Panc1 (cell line): ENCODE data around the gene ARMS2. TPM values are rescaled to one million over a fixed set of nuclear protein-coding genes. Genes with fewer than 3 reads are reported as not detected.

Experiments
- ATAC-seq: fragments of 200-7000 bp; cut with Tn5 transposase; 2 replicates; pipeline ENCODE4 v1.9.1; 2020; ENCODE audit warnings: mild to moderate bottlenecking, moderate library complexity
- BruUV-seq: library from RNA; stranded (reverse); fragments of 400-500 nt; replicated peaks from 2 replicates; lab custom pipeline; 2021; lab: Mats Ljungman, UMichigan
- CTCF ChIA-PET: fragments of 300-600 bp; sonication (Branson Sonifier 250); formaldehyde crosslinking; loops from one replicate; lab custom pipeline; 2022; ENCODE audit warnings: antibody characterized with exemption; lab: Charles Lee
- POLR2A ChIA-PET: fragments of 300-600 bp; sonication (Branson Sonifier 250); formaldehyde crosslinking; loops from one replicate; lab custom pipeline; 2022; ENCODE audit warnings: antibody characterized with exemption; lab: Charles Lee
- DNase-seq: peaks from one replicate; pipeline ENCODE4 v3.0.0-alpha.2; 2010; ENCODE audit warnings: low read depth, low spot score
- H3K27ac ChIP-seq: 2 replicates; pipeline ENCODE4 v1.5.1; 2011; ENCODE audit warnings: mild to moderate bottlenecking, low read length, inconsistent platforms
- H3K27me3 ChIP-seq: fragments of 200-500 bp; sonication (Bioruptor generic); 2 replicates; pipeline ENCODE4 v1.6.0; 2014; ENCODE audit warnings: low read length, inconsistent platforms; ENCODE audit not compliant: control insufficient read depth, insufficient read depth
- H3K36me3 ChIP-seq: fragments of 200-500 bp; sonication (Bioruptor generic); 2 replicates; pipeline ENCODE4 v1.5.1; 2014; ENCODE audit warnings: inconsistent platforms, mild to moderate bottlenecking, low read length, moderate library complexity; ENCODE audit not compliant: control insufficient read depth, insufficient read depth
- H3K4me1 ChIP-seq: 2 replicates; pipeline ENCODE4 v1.5.1; 2011; ENCODE audit warnings: inconsistent platforms, mild to moderate bottlenecking, low read length, moderate library complexity; ENCODE audit not compliant: control insufficient read depth, insufficient read depth
- H3K4me3 ChIP-seq, 2 experiments: 2 replicates each; pipeline ENCODE4 v1.5.1; 2011 to 2012; ENCODE audit warnings: low read depth in 2 of 2, low read length in 2 of 2, mild to moderate bottlenecking in 2 of 2, inconsistent platforms in 1 of 2, moderate library complexity in 1 of 2
- H3K9me3 ChIP-seq: fragments of 200-500 bp; sonication (Bioruptor generic); 2 replicates; pipeline ENCODE4 v1.5.1; 2014; ENCODE audit warnings: low read depth, mild to moderate bottlenecking, inconsistent platforms, low read length, moderate library complexity; ENCODE audit not compliant: control insufficient read depth, insufficient read depth
- POLR2AphosphoS5 ChIP-seq: IDR thresholded peaks from 2 replicates; pipeline ENCODE4 v1.6.1; 2012; ENCODE audit warnings: mild to moderate bottlenecking, low read depth, low read length, moderate library complexity
- SIN3A ChIP-seq: IDR thresholded peaks from 2 replicates; pipeline ENCODE4 v1.6.1; 2012; ENCODE audit warnings: low read depth, mild to moderate bottlenecking, low read length, moderate library complexity, borderline replicate concordance; ENCODE audit not compliant: insufficient read depth
- TCF7L2 ChIP-seq: IDR thresholded peaks from 2 replicates; pipeline ENCODE4 v1.6.1; 2011; ENCODE audit warnings: mild to moderate bottlenecking, low read depth, low read length, inconsistent platforms
- in situ Hi-C: cut with HindIII; loops from 2 replicates; pipeline ENCODE4 v1.10.0; 2016; ENCODE audit warnings: low sequenced_read_pairs, low pct_unique_long_range_greater_than_20kb
- intact Hi-C: fragments of 100-400 bp; cut with micrococcal nuclease; formaldehyde crosslinking; loops from one replicate; pipeline ENCODE4 v1.10.0; 2022; ENCODE audit not compliant: unreplicated experiment
- total RNA-seq: library from RNA; stranded (reverse); gene quantifications from one replicate; pipeline ENCODE4 v1.2.1, GENCODE V29; 2021; ENCODE audit not compliant: unreplicated experiment
- TF ChIP-seq, protein P1 (sequence below), 2 experiments: IDR thresholded peaks; 2 replicates each; pipeline ENCODE4 v1.6.1; 2011 to 2012; ENCODE audit warnings: low read depth in 2 of 2, control low read depth in 1 of 2, low read length in 1 of 2, mild to moderate bottlenecking in 1 of 2, moderate library complexity in 1 of 2; ENCODE audit not compliant: insufficient read depth in 1 of 2
- TF ChIP-seq, protein P2 (sequence below): fragments of 450-650 bp; IDR thresholded peaks from 2 replicates; pipeline ENCODE4 v1.5.1; 2017; ENCODE audit warnings: mild to moderate bottlenecking

Gene ARMS2
- total RNA-seq, 1 experiment from 2014 or later = not detected

DNA sequence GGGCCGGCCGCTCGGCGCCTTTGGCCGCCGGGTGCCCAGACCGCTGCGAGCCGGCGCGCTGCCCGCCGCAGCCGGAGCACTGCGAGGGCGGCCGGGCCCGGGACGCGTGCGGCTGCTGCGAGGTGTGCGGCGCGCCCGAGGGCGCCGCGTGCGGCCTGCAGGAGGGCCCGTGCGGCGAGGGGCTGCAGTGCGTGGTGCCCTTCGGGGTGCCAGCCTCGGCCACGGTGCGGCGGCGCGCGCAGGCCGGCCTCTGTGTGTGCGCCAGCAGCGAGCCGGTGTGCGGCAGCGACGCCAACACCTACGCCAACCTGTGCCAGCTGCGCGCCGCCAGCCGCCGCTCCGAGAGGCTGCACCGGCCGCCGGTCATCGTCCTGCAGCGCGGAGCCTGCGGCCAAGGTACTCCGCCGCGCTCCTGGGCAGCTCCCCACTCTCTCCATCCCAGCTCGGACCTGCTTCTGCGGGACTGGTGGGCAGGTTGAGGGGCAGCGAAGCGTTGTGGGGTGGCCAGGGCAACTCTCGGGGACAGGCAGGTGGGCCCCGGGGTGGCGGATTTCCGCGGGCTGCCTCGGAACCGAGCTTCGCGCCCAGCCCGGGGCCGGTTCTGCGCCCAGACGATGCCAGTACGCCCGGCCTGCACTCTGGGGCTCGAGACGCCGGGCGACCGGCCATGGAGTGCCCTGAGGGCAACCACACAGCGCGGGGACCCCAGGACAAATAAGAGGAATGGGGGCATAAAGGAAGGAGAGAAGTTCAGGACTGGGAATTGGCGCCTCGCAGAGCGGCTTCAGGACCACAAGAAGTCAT lies 7.5 kb downstream of the ARMS2 start:
- peak; percentile 67 for ATAC-seq
- in situ Hi-C loops = no loop called here
- POLR2A ChIA-PET = no interaction called here
- intact Hi-C loops = no loop called here
- Histone ChIP-seq H3K27me3 (0 out of 2 replicates have a peak, but pooled peaks cover 2% of the 10 kb centered on the region), H3K4me3 (peak overlapping the region; percentile 46 to 74), H3K27ac (peak overlapping the region; percentile 1; the same call in 1 of the 2 replicates), H3K9me3 (no peaks in the 10 kb centered on the region), H3K36me3 (no peaks in the 10 kb centered on the region), H3K4me1 (peaks cover 10% of the 10 kb centered on the region)
- TF ChIP-seq, protein P1, sequence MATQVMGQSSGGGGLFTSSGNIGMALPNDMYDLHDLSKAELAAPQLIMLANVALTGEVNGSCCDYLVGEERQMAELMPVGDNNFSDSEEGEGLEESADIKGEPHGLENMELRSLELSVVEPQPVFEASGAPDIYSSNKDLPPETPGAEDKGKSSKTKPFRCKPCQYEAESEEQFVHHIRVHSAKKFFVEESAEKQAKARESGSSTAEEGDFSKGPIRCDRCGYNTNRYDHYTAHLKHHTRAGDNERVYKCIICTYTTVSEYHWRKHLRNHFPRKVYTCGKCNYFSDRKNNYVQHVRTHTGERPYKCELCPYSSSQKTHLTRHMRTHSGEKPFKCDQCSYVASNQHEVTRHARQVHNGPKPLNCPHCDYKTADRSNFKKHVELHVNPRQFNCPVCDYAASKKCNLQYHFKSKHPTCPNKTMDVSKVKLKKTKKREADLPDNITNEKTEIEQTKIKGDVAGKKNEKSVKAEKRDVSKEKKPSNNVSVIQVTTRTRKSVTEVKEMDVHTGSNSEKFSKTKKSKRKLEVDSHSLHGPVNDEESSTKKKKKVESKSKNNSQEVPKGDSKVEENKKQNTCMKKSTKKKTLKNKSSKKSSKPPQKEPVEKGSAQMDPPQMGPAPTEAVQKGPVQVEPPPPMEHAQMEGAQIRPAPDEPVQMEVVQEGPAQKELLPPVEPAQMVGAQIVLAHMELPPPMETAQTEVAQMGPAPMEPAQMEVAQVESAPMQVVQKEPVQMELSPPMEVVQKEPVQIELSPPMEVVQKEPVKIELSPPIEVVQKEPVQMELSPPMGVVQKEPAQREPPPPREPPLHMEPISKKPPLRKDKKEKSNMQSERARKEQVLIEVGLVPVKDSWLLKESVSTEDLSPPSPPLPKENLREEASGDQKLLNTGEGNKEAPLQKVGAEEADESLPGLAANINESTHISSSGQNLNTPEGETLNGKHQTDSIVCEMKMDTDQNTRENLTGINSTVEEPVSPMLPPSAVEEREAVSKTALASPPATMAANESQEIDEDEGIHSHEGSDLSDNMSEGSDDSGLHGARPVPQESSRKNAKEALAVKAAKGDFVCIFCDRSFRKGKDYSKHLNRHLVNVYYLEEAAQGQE (IDR thresholded peaks at IDR 0.05; ENCODE audit: insufficient read depth in 1 of 2, low read depth in 2 of 2, low read length in 1 of 2) = no peak
- TF ChIP-seq SIN3A (no peak), POLR2AphosphoS5 (no peak), TCF7L2 (no peak)
- TF ChIP-seq, protein P2, sequence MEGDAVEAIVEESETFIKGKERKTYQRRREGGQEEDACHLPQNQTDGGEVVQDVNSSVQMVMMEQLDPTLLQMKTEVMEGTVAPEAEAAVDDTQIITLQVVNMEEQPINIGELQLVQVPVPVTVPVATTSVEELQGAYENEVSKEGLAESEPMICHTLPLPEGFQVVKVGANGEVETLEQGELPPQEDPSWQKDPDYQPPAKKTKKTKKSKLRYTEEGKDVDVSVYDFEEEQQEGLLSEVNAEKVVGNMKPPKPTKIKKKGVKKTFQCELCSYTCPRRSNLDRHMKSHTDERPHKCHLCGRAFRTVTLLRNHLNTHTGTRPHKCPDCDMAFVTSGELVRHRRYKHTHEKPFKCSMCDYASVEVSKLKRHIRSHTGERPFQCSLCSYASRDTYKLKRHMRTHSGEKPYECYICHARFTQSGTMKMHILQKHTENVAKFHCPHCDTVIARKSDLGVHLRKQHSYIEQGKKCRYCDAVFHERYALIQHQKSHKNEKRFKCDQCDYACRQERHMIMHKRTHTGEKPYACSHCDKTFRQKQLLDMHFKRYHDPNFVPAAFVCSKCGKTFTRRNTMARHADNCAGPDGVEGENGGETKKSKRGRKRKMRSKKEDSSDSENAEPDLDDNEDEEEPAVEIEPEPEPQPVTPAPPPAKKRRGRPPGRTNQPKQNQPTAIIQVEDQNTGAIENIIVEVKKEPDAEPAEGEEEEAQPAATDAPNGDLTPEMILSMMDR = no peak
- no peak for DNase-seq
- CTCF ChIA-PET = no interaction called here
- BruUV-seq = no TSS peak

DNA sequence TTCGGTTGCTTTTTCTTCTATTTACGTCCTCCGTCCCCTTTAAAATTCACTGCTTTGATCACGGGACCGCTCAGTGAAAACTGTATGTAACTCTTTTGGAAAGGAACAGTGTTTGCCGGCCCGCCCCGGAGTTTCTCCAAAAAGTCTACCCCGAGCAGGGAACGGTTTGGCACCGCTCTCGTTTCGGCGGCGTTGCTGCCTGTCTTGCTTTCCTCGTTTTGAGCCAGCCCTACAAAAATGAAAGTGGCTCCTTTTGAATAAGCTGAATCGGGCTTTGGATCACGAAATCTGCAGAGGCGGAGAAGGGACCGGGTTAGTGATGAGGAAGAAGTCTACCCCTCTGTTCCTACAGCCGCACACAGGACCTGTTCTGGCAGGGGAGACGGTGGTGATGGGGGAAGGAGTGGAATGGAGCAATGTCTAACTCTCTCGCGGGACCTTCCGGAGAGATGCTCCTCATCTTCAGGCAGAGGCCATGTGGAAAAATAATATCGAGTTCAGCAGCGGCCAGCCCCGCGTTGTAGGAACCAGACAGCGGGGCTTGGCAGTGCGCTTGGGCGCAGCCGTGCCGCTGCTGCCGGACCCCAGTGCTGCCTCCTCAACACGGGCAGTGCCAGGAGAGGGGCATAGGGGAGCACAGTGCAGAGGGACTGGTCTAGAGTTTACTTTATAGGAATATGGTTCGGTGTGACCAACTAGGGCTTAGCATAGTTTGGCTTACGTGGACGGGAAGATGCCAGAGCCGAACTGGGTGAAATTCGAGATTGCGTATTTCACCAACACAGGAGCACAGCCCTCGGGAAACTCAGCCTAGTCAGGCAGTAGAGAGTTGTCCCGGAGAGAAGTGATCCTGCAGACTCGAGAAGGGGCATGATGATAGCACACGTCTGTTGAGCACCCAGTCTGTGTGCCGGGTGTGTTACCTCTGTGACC lies 8.3 kb downstream of the ARMS2 start:
- ATAC-seq (peak; percentile 19; the same call in 1 of the 2 replicates), DNase-seq (no peak)
- intact Hi-C loops = no loop called here
- ChIA-PET CTCF (no interaction called here), POLR2A (no interaction called here)
- TF ChIP-seq TCF7L2 (no peak), POLR2AphosphoS5 (no peak), SIN3A (no peak)
- TF ChIP-seq, protein P1 (IDR thresholded peaks at IDR 0.05; ENCODE audit: insufficient read depth in 1 of 2, low read depth in 2 of 2, low read length in 1 of 2) = no peak
- TF ChIP-seq, protein P2 = no peak
- no TSS peak for BruUV-seq
- Histone ChIP-seq H3K4me3 (peak overlapping the region; percentile 46 to 74), H3K27ac (peak overlapping the region; percentile 1; the same call in 1 of the 2 replicates), H3K36me3 (no peaks in the 10 kb centered on the region), H3K27me3 (0 out of 2 replicates have a peak, but pooled peaks cover 2% of the 10 kb centered on the region), H3K9me3 (no peaks in the 10 kb centered on the region), H3K4me1 (peaks cover 10% of the 10 kb centered on the region)
- in situ Hi-C loops = no loop called here
